HEK293 (cell line): ENCODE results near the gene PIK3AP1.

Source experiments
- CTCF ChIP-seq: fragments of 450-650 bp; formaldehyde crosslinking; IDR thresholded peaks from 2 replicates; pipeline ENCODE4 v1.5.1; 2016; ENCODE audit warnings: missing biosample characterization, missing genetic modification characterization
- HOXD13 ChIP-seq: sonication (generic); formaldehyde crosslinking; IDR thresholded peaks from 2 replicates; pipeline ENCODE4 v1.8.0; 2022; ENCODE audit warnings: missing genetic modification reagents, borderline replicate concordance

GRCh38 chr10:96622013-96622787 is 98.1 kb downstream of the PIK3AP1 start:
- TF ChIP-seq CTCF (tag by site-specific recombination): no peak
- no peak for TF ChIP-seq HOXD13 (CRISPR knock-in tag)
